HG03064 (cell line): ENCODE data around the gene ZFP36L2.

Experiments used
- ATAC-seq: cut with Tn5 transposase; IDR thresholded peaks from one replicate; pipeline ENCODE4 v1.9.1; 2021; ENCODE audit warnings: low read depth; ENCODE audit not compliant: unreplicated experiment

ZFP36L2 gene

GRCh38 chr2:43250015-43250414 is 23.6 kb upstream of the ZFP36L2 start:
- ATAC-seq, result no peak

- no peak for ATAC-seq
Measured at GRCh38 chr2:43248621-43249020, 22.2 kb upstream of the ZFP36L2 start.

GRCh38 chr2:43246641-43247040 is 20.2 kb upstream of the ZFP36L2 start:
- ATAC-seq, result no peak

- ATAC-seq, result no peak
Measured at GRCh38 chr2:43241558-43241957, 15.2 kb upstream of the ZFP36L2 start.

- no peak for ATAC-seq
Measured at GRCh38 chr2:43240766-43241150, 14.4 kb upstream of the ZFP36L2 start.

GRCh38 chr2:43239981-43240765 is 13.8 kb upstream of the ZFP36L2 start:
- no peak for ATAC-seq

- ATAC-seq, result no peak
Measured at GRCh38 chr2:43238813-43239212, 12.4 kb upstream of the ZFP36L2 start.

GRCh38 chr2:43238176-43238575 is 11.8 kb upstream of the ZFP36L2 start:
- ATAC-seq, result no peak

- ATAC-seq, result no peak
Measured at GRCh38 chr2:43233218-43234212, 7.1 kb upstream of the ZFP36L2 start.

GRCh38 chr2:43230951-43231827 is 4.8 kb upstream of the ZFP36L2 start:
- no peak for ATAC-seq

- ATAC-seq, result no peak
Measured at GRCh38 chr2:43230351-43230885, 4.0 kb upstream of the ZFP36L2 start.

GRCh38 chr2:43228756-43229659 is 2.6 kb upstream of the ZFP36L2 start:
- no peak for ATAC-seq

- no peak for ATAC-seq
Measured at GRCh38 chr2:43228321-43228751, 1.9 kb upstream of the ZFP36L2 start.

GRCh38 chr2:43227830-43228281 is 1.4 kb upstream of the ZFP36L2 start:
- no peak for ATAC-seq

GRCh38 chr2:43226955-43227829 is 786 bp upstream of the ZFP36L2 start:
- peak; percentile 17 for ATAC-seq

GRCh38 chr2:43225788-43226557 is 433 bp downstream of the ZFP36L2 start:
- no peak for ATAC-seq

GRCh38 chr2:43225093-43225787 is 1.2 kb downstream of the ZFP36L2 start:
- ATAC-seq, result no peak
